Pons (tissue), 1 donor: ENCODE results near the gene CYP2B6.
"Not testable (repeated sequence)": the region's sequence is repeated elsewhere in the genome, so short reads cannot be mapped to it uniquely, and the experiment has no call there.

Source experiments
- DNase-seq: peaks from one replicate; pipeline ENCODE4 v3.0.0-alpha.2; 2016; ENCODE audit warnings: low spot score

Gene CYP2B6

GRCh38 chr19:40990972-40991381 lies at the start of gene CYP2B6:
Gene CYP2B6 (plus strand): TSS chr19:40991282. CDS start chr19:40991306, 24 bp downstream.
- no peak for DNase-seq

GRCh38 chr19:40941481-40942219 lies 49.4 kb upstream of the CYP2B6 start:
- DNase-seq = no peak

DNA sequence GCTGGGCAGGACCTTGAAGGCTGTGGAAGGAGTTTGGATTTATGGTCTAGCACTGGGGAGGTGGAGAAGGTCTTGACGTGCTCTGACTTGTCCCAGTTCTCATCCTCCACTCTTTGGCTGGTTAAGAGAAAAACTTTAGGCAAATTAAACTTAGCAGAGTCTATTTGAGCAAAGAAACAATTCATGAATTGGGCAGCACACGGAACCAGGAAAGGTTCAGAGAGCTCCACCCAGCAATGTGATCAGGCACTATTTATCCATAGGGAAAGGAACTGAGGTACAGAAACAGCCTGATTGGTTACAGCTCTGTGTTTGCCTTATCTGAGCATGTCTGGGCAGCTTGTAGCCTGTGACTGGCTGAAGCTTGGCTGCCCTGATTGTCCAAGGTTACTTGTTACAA lies 45.4 kb upstream of the CYP2B6 start:
- no peak for DNase-seq

DNA sequence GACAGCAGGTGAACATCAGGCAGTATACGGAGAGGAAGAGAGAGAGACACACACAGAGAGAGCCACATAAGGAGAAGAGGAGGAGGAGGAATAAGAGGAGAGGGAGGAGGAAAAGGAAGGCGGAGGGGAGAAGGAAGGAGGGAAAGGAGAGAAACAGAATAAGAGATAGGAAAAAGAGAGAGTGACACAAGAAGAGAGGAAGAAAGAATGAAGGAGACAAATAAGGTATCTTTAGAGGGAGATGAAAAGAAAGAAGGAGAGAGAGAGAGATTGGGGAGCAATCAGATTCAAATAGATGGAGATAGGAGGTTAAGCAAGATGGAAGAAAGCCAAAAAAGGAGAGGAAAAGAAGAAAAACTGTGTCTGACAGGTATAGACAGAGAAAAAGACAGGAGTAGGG lies 44.0 kb upstream of the CYP2B6 start:
- DNase-seq = no peak

GRCh38 chr19:40947573-40947972 lies 43.5 kb upstream of the CYP2B6 start:
- no peak for DNase-seq

DNA sequence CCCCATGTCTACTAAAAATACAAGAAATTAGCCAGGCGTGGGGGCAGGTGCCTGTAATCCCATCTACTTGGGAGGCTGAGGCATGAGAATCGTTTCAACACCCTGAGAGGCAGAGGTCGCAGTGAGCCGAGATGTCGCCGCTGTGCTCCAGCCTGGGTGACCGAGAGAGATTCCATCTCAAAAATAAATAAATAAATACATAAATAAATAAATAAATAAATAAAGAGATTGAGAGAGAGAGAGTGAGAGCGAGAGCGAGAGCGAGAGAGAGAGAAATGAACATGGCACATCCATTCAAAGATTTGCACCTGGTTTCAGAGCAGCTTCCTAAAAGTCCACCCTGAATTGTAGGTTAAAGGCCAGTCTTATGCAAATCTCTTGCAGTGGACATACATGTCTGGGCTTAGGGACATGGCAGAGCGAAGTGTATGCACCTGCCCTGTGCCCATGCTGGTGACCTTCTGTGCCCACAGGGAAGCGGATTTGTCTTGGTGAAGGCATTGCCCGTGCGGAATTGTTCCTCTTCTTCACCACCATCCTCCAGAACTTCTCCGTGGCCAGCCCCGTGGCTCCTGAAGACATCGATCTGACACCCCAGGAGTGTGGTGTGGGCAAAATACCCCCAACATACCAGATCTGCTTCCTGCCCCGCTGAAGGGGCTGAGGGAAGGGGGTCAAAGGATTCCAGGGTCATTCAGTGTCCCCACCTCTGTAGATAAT lies 42.3 kb upstream of the CYP2B6 start:
- DNase-seq = no peak

GRCh38 chr19:40954573-40954972 lies 36.5 kb upstream of the CYP2B6 start:
- DNase-seq = no peak

DNA sequence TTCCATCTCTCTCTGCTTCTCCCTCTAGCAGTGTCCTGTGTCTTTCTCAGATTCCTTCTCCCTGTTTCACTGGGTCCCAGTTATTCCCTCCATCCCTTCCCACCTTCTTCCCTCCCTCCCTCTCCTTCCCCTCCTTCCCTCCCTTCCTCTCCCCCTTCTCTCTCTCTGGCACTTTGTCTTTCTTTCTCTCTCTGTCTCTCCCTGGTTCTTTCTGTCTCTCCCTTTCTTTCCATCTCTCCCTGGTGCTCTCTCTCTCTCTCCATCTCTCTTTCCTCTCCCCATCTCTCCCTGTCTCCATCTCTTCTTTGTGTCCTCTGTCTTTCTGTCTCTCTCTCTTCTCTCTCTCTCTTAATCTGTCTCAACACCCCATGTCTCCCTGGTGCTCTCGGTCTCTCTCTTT lies 31.7 kb upstream of the CYP2B6 start:
- DNase-seq = no peak

DNA sequence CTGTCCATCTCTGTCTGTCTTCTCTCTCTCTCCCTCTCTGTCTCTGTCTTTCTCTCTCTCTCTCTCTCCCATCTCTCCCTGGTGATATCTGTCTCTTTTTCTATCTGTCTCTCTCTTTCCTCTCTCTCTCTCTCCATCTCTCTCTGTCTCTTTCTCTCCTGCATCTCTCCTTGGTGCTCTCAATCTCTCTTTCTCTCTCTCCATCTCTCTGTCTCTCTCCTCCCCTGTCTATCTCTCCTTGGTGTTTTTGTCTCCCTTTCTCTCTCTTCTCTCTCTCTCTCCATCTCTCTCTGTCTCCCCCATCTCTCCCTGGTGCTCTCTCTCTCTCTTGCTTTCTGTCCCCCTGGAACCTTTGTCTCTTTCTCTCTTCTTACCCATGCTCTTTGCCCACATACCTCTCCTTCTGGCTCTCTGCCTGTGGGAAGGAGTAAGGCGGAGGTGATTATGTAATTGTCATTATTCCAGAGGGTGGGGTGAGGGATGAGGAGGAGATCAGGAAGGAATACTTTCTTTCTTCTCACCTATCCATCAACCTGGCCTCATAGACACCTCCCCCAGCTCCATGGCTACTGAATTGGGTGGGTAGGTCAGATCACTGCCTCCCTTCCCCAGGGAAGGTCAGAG lies 30.9 kb upstream of the CYP2B6 start:
- no peak for DNase-seq

- DNase-seq = no peak
These were observed 30.3 kb upstream of the CYP2B6 start for GRCh38 chr19:40960780-40961179.

DNA sequence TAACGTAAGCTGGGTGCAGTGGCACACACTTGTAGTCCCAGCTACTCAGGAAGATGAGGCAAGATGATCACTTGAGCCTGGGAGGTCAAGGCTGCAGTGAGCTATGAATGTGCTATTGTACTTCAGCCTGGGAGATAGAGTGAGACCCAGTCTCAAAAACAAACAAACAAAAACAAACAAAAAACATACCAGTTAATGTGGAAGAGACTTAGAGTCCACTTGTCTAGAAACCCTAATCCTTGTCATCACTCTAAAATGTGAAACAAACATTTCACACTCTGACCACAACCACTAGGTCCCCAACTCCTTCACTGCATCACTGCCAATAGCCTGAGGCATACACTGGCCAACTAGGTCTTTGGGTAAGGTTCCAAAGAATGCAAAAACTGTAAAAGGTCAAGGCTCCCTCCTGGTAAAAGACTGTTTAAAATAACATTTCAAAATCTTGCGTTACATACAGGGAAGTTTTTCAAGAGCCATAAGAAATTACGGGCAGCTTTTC lies 28.6 kb upstream of the CYP2B6 start:
- no peak for DNase-seq

DNA sequence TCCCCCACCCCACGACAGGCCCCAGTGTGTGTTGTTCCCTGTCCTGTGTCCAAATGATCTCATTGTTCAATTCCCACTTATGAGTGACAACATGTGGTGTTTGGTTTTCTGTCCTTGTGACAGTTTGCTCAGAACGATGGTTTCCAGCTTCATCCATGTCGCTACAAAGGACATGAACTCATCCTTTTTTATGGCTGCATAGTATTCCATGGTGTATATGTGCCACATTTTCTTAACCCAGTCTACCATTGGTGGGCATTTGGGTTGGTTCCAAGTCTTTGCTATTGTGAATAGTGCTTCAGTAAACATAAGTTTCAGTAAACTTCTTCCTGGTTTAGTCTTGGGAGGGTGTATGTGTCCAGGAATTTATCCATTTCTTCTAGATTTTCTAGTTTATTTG lies 26.7 kb upstream of the CYP2B6 start:
- DNase-seq = not testable (repeated sequence)

DNA sequence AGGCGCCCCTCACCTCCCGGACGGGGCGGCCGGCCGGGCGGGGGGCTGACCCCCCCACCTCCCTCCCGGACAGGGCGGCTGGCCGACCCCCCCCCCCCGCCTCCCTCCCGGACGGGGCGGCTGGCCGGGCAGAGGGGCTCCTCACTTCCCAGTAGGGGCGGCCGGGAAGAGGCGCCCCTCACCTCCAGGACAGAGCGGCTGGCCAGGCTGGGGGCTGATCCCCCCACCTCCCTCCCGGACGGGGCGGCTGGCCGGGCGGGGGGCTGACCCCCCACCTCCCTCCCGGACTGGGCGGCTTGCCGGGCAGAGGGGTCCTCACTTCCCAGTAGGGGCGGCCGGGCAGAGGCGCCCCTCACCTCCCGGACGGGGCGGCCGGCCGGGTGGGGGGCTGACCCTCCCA lies 25.7 kb upstream of the CYP2B6 start:
- not testable (repeated sequence) for DNase-seq

DNA sequence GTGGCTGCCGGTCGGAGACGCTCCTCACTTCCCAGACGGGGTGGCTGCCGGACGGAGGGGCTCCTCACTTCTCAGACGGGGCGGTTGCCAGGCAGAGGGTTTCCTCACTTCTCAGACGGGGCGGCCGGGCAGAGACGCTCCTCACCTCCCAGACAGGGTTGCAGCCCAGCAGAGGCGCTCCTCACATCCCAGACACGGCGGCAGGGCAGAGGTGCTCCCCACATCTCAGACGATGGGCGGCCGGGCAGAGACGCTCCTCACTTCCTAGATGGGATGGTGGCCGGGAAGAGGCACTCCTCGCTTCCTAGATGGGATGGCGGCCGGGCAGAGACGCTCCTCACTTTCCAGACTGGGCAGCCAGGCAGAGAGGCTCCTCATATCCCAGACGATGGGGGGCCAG lies 24.5 kb upstream of the CYP2B6 start:
- not testable (repeated sequence) for DNase-seq

DNA sequence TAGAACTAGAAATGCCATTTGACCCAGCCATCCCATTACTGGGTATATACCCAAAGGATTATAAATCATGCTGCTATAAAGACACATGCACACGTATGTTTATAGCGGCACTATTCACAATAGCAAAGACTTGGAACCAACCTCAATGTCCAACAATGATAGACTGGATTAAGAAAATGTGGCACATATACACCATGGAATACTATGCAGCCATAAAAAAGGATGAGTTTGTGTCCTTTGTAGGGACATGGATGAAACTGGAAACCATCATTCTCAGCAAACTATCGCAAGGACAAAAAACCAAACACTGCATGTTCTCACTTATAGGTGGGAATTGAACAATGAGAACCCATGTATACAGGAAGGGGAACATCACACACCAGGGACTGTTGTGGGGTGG lies 23.0 kb upstream of the CYP2B6 start:
- DNase-seq = not testable (repeated sequence)

GRCh38 chr19:40969721-40970120 lies 21.4 kb upstream of the CYP2B6 start:
- DNase-seq = not testable (repeated sequence)

DNA sequence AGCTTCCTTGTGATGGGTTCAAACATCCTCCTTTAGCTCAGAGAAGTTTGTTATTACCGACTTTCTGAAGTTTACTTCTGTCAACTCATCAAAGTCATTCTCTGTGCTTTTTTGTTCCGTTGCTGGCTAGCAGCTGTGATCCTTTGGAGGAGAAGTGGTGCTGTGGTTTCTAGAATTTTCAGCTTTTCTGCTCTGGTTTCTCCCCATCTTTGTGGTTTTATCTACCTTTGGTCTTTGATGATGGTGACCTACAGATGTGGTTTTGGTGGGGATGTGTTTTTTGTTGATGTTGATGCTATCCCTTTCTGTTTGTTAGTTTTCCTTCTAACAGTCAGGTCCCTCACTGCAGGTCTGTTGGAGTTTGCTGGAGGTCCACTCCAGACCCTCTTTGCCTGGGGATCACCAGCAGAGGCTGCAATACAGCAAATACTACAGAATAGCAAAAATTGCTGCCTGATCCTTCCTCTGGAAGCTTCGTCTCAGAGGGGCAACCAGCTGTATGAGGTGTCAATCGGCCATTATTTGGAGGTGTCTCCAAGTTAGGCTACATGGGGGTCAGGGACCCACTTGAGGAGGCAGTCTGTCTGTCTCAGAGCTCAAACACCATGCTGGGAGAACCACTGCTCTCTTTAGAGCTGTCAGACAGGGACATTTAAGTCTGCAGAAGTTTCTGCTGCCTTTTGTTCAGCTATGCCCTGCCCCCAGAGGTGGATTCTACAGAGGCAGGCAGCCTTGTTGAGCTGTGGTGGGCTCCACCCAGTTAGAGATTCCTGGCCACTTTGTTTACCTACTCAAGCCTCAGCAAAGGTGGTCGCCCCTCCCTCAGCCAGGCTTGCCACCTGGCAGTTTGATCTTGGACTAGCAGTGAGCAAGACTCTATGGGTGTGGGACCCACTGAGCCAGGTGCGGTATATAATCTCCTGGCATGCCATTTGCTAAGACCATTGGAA lies 20.4 kb upstream of the CYP2B6 start:
- not testable (repeated sequence) for DNase-seq

DNA sequence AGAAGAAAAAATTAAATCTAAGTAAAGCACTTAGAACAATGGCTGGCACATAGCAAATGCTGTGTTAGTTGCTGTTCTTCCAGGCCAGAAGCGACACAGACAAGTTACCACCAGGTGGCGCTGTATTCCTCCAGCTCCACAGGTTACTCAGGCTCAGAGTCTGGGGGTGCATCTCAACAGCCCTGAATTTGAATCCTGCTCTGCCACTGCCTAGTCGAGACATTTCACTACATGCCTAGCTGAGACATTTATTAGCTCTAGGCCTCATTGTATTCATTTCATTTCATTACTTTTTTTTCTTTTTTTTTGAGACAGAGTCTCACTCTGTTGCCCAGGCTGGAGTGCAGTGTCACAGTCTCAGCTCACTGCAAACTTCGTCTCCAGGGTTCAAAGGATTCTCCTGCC lies 16.4 kb upstream of the CYP2B6 start:
- DNase-seq = peak; percentile 64

DNA sequence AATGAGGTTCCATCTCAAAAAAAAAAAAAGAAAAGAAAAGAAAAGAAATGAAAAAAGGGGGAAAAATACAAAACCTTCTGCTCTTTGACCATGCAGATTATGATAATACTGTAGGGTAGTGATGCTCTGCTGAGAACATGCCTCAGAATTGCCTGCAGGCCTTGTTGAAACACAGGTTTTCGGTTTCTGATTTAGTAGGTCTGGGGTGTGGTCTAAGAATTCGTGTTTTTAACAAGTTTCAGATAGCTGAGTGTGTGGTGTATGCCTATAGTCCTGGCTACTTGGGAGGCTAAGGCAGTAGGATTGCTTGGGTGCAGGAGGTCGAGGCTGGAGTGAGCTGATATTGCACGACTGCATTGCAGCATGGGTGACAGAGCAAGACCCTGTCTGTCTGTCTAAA lies 14.9 kb upstream of the CYP2B6 start:
- no peak for DNase-seq

GRCh38 chr19:40976724-40977123 lies 14.4 kb upstream of the CYP2B6 start:
- no peak for DNase-seq

- DNase-seq = not testable (repeated sequence)
These were observed 11.3 kb upstream of the CYP2B6 start for GRCh38 chr19:40979759-40980158.
